GM23338 (cell line): ENCODE data around the gene PLXND1. TPM values are rescaled to one million over a fixed set of nuclear protein-coding genes. Genes with fewer than 3 reads are reported as not detected.

Experiments
- ATAC-seq: fragments of 200-7000 bp; cut with Tn5 transposase; 3 replicates; pipeline ENCODE4 v1.9.1; 2020
- DNase-seq: peaks from one replicate; pipeline ENCODE4 v3.0.0-alpha.2; 2015; ENCODE audit warnings: low spot score
- H2AFZ ChIP-seq: fragments of 200-600 bp; sonication (generic); 2 replicates; pipeline ENCODE4 v1.8.0; 2016; ENCODE audit warnings: antibody characterized with exemption, mild to moderate bottlenecking, moderate library complexity
- H3F3A ChIP-seq: fragments of 200-600 bp; sonication (generic); replicated peaks from 2 replicates; pipeline ENCODE4 v1.8.0; 2017; ENCODE audit warnings: antibody characterized with exemption, mixed run types, low read depth
- H3K27ac ChIP-seq: fragments of 200-600 bp; sonication (generic); 2 replicates; pipeline ENCODE4 v1.6.1; 2016; ENCODE audit warnings: low read depth
- H3K27me3 ChIP-seq: fragments of 200-600 bp; sonication (generic); 2 replicates; pipeline ENCODE4 v1.8.0; 2016; ENCODE audit warnings: mild to moderate bottlenecking, mixed run types, moderate library complexity; ENCODE audit not compliant: insufficient read depth
- H3K36me3 ChIP-seq: fragments of 200-600 bp; sonication (generic); 2 replicates; pipeline ENCODE4 v1.8.0; 2016; ENCODE audit warnings: mild to moderate bottlenecking; ENCODE audit not compliant: insufficient read depth
- H3K4me1 ChIP-seq: fragments of 200-600 bp; sonication (generic); 2 replicates; pipeline ENCODE4 v1.8.0; 2016; ENCODE audit warnings: mild to moderate bottlenecking, moderate library complexity; ENCODE audit not compliant: insufficient read depth
- H3K4me2 ChIP-seq: fragments of 200-600 bp; sonication (generic); 2 replicates; pipeline ENCODE4 v1.7.1; 2017; ENCODE audit warnings: mixed run types
- H3K4me3 ChIP-seq: fragments of 200-600 bp; sonication (generic); 2 replicates; pipeline ENCODE4 v1.6.1; 2016; ENCODE audit warnings: mixed run types
- H3K79me2 ChIP-seq: fragments of 200-600 bp; sonication (generic); replicated peaks from 2 replicates; pipeline ENCODE4 v1.8.0; 2017; ENCODE audit warnings: mild to moderate bottlenecking; ENCODE audit not compliant: insufficient read depth
- H3K9me2 ChIP-seq: fragments of 200-600 bp; sonication (generic); 2 replicates; pipeline ENCODE4 v1.8.0; 2017; ENCODE audit not compliant: insufficient read depth
- H4K20me1 ChIP-seq: fragments of 200-600 bp; sonication (generic); replicated peaks from 2 replicates; pipeline ENCODE4 v1.8.0; 2017; ENCODE audit warnings: mild to moderate bottlenecking; ENCODE audit not compliant: insufficient read depth
- H3K27ac Mint-ChIP-seq: 2 replicates; pipeline ENCODE4 v1.8.0; 2020; ENCODE audit warnings: inconsistent platforms, mild to moderate bottlenecking, moderate library complexity, mixed read lengths
- H3K27me3 Mint-ChIP-seq: 3 replicates; pipeline ENCODE4 v1.8.0; 2022; ENCODE audit warnings: low read depth, mild to moderate bottlenecking, moderate library complexity, mixed read lengths, inconsistent platforms; ENCODE audit not compliant: insufficient read depth, poor library complexity
- H3K36me3 Mint-ChIP-seq: 3 replicates; pipeline ENCODE4 v1.8.0; 2021; ENCODE audit warnings: low read depth, mild to moderate bottlenecking, inconsistent platforms, moderate library complexity, mixed read lengths
- H3K4me1 Mint-ChIP-seq: 3 replicates; pipeline ENCODE4 v1.8.0; 2020; ENCODE audit warnings: mild to moderate bottlenecking, inconsistent platforms, mixed read lengths
- H3K4me3 Mint-ChIP-seq: 3 replicates; pipeline ENCODE4 v1.8.0; 2021; ENCODE audit warnings: moderate library complexity, mild to moderate bottlenecking, inconsistent platforms, mixed read lengths
- H3K9me3 Mint-ChIP-seq: 3 replicates; pipeline ENCODE4 v1.8.0; 2020; ENCODE audit warnings: moderate library complexity, mild to moderate bottlenecking, inconsistent platforms, mixed read lengths
- CREB1 ChIP-seq: fragments of 250-450 bp; sonication (Bioruptor Pico); IDR thresholded peaks from 2 replicates; pipeline ENCODE4 v1.5.0; 2020; ENCODE audit warnings: low read depth, mild to moderate bottlenecking, moderate library complexity
- CTCF ChIP-seq, 2 experiments: fragments of 200-600 bp in 1 of 2; sonication (generic) in 1 of 2; conservative IDR thresholded peaks; 2 replicates each; pipeline versions ENCODE4 v1.5.1 to v1.6.1; 2016 to 2017; ENCODE audit warnings: antibody characterized with exemption in 2 of 2, low read depth in 2 of 2, mild to moderate bottlenecking in 2 of 2, moderate library complexity in 1 of 2
- ETS1 ChIP-seq: IDR thresholded peaks from 2 replicates; pipeline ENCODE4 v1.6.1; 2016; ENCODE audit warnings: antibody characterized with exemption
- EZH2phosphoT487 ChIP-seq: fragments of 200-600 bp; sonication (generic); IDR thresholded peaks from one replicate; pipeline ENCODE4 v1.8.1; 2018; ENCODE audit warnings: antibody characterized with exemption; ENCODE audit not compliant: unreplicated experiment
- JUNB ChIP-seq: IDR thresholded peaks from one replicate; pipeline ENCODE4 v1.6.1; 2016; ENCODE audit warnings: antibody characterized with exemption; ENCODE audit not compliant: unreplicated experiment
- NANOG ChIP-seq: IDR thresholded peaks from 2 replicates; pipeline ENCODE4 v1.6.1; 2016; ENCODE audit warnings: antibody characterized with exemption, borderline replicate concordance
- POLR2AphosphoS5 ChIP-seq: IDR thresholded peaks from 2 replicates; pipeline ENCODE4 v1.6.1; 2016; ENCODE audit warnings: antibody characterized with exemption, low read depth
- REST ChIP-seq: IDR thresholded peaks from one replicate; pipeline ENCODE4 v1.6.1; 2018; ENCODE audit warnings: antibody characterized with exemption; ENCODE audit not compliant: unreplicated experiment
- STAT1 ChIP-seq: IDR thresholded peaks from one replicate; pipeline ENCODE4 v1.6.1; 2016; ENCODE audit warnings: antibody characterized with exemption; ENCODE audit not compliant: unreplicated experiment
- ZNF114 ChIP-seq: fragments of 250-450 bp; sonication (Bioruptor Pico); IDR thresholded peaks from 2 replicates; pipeline ENCODE4 v1.5.0; 2020; ENCODE audit warnings: mild to moderate bottlenecking, moderate library complexity
- ZNF331 ChIP-seq: fragments of 250-450 bp; sonication (Bioruptor Pico); IDR thresholded peaks from 2 replicates; pipeline ENCODE4 v1.5.0; 2020; ENCODE audit warnings: low read depth, mild to moderate bottlenecking, moderate library complexity
- ZNF462 ChIP-seq: fragments of 250-450 bp; sonication (Bioruptor Pico); IDR thresholded peaks from 2 replicates; pipeline ENCODE4 v1.5.0; 2020; ENCODE audit warnings: mild to moderate bottlenecking, moderate library complexity
- polyA plus RNA-seq: library from polyadenylated mRNA; unstranded; fragments of >200 nt; fragmentation: Nextera tagmentation; extraction: Ambion mirVana; gene quantifications from 2 replicates; pipeline ENCODE4 v1.2.1, GENCODE V29; 2016
- total RNA-seq: library from RNA; depleted of rRNA; stranded (reverse); fragments of >200 nt; shearing (Covaris generic); gene quantifications from 2 replicates; pipeline ENCODE4 v1.2.3, GENCODE V29; 2014

The PLXND1 gene
- total and polyA plus RNA-seq, 2 experiments from 2014 or later = 13.3 to 60.4 TPM

- Mint-ChIP-seq H3K36me3 (peaks cover 6% of the 10 kb centered on the region; the same call in 2 of the 3 replicates), H3K27me3 (peaks cover 3% of the 10 kb centered on the region), H3K9me3 (peaks cover 16% of the 10 kb centered on the region; the same call in 2 of the 3 replicates), H3K4me1 (peaks cover 9% of the 10 kb centered on the region), H3K4me3 (no peak overlapping the region), H3K27ac (no peak overlapping the region)
- Histone ChIP-seq H3K79me2 (no peaks in the 10 kb centered on the region), H3K36me3 (no peaks in the 10 kb centered on the region), H3K4me3 (no peak overlapping the region), H4K20me1 (no peaks in the 10 kb centered on the region), H2AFZ (no peak overlapping the region), H3K4me1 (no peaks in the 10 kb centered on the region), H3K27me3 (no peaks in the 10 kb centered on the region), H3K27ac (no peak overlapping the region), H3K9me2 (no peaks in the 10 kb centered on the region), H3F3A (no peaks in the 10 kb centered on the region), H3K4me2 (no peak overlapping the region)
- TF ChIP-seq JUNB (no peak), CTCF (conservative IDR thresholded peaks at IDR 0.05; ENCODE audit: low read depth in 2 of 2) (no peak), ETS1 (no peak), NANOG (no peak), EZH2phosphoT487 (no peak), STAT1 (no peak), CREB1 (CRISPR knock-in tag) (no peak), REST (no peak), ZNF331 (CRISPR knock-in tag) (no peak), ZNF462 (CRISPR knock-in tag) (no peak), POLR2AphosphoS5 (no peak), ZNF114 (CRISPR knock-in tag) (no peak)
- DNase-seq (no peak), ATAC-seq (no peak)
Observed at GRCh38 chr3:129636082-129636481, 29.6 kb upstream of the PLXND1 start.
